Stimulated activated CD4-positive, alpha-beta T cell treated with anti-CD3 and anti-CD28 coated beads, TNF-alpha, amount 100 ng/mL, for 24 hours (primary cell): ENCODE measurements around the gene IGSF1.
"Not testable (repeated sequence)": the region's sequence is repeated elsewhere in the genome, so short reads cannot be mapped to it uniquely, and the experiment has no call there.

Experiments
- DNase-seq, 3 experiments: peaks; one replicate each; pipeline ENCODE4 v3.0.0-alpha.2; 2020; ENCODE audit warnings: low read depth in 3 of 3

Gene IGSF1

DNA sequence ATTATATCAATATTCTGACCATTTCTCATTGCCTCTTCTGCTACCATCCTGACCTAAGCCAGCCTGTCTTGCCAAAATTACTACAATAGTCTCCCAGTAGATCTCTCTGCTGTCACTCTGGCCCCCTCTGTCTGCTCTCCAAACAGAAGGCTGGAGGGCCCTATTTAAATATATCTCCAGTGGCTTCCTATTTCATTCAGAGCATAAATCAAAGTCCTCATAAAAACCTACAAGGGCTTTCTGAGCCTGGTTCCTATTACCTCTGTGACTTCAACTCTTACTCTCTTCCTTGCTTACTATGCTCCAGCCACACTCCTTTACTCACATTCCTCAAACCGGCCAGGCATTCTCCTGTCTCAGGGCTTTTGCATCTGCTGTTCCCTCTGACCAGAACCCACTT, 19.0 kb downstream of the IGSF1 start:
- DNase-seq, result no peak

DNA sequence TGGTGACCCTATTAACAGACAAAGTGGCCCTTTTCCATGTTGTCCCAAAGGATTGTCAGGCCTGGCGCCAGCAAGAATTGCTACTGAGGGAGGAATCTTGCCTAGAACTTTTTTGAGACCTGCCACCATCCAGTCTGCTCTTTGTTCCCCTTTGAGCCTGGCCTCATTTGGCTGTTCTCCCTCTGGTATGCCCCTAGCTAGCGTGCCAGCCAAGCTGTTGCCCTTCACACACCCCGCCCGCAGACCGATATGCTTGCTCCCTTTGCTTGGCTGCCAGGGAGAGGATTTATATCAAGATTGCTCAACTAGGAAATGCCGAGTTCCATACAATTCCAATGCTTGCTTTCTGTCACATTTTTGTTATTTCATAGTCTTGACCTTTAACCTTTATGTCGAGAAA, 24.4 kb downstream of the IGSF1 start:
- no peak for DNase-seq

DNA sequence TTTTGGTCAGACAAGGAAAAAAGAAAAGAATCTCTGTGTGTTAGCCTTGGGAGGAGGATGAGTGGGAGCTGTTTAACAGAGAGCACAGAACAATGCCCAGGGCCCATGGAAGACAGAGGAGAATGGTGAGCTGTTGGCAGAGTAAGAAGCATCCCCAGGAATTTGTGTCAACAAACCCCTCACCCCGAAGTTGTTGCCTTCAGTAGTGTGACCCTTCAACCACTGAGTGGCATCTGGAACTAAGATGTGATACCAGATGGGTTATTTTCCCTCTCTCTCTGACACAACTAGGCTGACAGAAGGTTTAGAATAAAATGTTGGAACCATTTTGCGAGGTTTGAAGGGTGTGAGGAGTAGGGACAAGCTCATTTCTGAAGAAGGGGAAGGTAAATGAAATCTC, 25.1 kb downstream of the IGSF1 start:
- no peak for DNase-seq

DNA sequence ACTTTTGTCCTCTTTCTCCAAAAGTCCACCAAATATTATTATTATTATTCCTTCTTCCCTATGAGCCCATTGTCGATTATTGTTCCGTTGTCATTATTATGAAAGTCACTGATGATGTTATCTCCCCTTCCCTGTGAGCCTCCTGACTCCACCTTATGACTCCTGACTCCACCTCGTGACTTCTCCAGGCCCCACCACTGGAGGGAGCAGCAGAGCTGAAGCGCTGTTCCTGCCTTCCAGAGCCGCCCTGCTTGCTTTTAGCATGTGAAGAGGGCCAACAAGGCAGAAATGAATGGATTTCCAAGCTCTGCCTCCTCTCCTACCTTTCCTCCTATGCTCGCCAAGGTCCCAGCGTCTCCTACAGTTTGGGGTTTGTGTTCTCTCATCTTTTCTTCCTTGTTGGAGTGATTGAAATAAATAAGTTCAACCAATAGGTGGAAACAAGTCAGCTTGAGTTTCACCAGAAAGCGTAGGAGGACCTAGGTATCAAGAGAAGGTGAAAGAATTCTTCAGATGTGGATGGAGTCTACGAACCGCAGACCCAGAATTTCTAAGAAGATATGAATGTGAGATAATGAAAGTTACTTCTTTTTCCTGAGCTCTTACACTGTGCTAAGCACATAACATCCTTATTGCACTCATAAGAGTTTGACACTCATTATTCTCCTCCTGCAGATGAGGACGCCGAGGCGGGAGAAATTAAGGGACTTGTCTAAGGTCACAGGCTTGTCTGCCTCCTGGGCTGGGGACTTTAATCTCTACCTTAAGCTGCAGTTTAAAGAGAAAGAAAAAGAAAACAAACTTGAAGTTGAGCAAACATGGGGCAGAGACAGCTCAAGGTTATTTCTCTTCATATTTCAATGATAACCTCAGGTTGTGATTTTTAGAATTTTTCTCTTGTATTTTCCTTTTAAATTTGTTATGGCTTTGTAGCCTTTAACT, 26.1 kb downstream of the IGSF1 start:
- peak in 1 of 3 experiments; percentile 6 for DNase-seq

DNA sequence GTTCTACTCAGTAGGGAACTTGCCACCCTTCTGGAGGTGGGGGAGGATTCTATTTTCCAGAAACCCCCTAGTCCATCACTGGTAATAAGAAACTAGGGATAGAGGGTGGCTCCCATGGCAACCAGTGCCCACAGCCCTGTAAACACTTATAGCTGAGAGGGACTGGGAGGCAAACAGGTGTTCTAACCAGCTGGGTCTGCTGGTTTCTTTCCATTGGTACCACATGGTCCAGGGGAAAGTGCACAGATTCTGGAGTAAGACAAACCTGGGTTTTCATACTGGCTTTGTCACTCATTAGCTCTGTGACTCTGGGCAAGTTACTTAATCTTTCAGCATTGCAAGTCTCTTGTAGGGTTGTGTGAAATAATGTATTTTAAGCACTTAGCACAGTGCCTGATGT, 26.9 kb downstream of the IGSF1 start:
- no peak for DNase-seq

DNA sequence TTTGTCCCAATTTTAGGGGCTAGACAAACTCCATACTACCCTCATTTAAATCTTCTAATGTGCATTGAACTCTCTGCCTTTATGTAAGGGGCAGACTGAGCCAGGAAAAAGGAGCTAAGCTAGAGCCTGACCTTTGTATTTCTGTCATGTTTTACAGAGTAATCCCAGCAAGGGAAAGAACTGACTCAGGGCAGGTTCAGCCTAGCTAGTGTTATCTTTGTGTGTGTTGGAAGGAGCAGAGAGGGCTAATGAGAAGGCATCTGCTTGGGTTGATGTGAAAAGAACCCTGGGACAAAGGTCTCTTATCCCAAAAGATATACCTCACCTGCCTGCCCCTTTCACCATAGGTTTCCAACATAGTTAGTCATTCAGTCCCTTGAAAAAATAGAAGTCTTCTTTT, 31.7 kb downstream of the IGSF1 start:
- DNase-seq, result no peak

DNA sequence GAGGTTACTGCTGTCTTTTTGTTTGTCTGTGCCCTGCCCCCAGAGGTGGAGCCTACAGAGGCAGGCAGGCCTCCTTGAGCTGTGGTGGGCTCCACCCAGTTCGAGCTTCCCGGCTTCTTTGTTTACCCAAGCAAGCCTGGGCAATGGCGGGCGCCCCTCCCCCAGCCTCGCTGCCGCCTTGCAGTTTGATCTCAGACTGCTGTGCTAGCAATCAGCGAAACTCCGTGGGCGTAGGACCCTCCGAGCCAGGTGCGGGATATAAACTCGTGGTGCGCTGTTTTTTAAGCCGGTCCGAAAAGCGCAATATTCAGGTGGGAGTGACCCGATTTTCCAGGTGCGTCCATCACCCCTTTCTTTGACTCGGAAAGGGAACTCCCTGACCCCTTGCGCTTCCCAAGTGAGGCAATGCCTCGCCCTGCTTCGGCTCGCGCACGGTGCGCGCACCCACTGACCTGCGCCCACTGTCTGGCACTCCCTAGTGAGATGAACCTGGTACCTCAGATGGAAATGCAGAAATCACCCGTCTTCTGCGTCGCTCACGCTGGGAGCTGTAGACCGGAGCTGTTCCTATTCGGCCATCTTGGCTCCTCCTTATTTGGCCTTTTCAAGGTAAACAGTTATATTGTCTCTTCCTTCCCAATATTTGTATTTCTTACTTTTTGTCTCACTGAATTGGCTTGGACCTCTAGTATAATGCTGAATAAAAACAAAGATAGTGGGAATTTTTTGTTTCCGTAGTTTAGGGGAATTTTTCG, 37.9 kb downstream of the IGSF1 start:
- DNase-seq, result not testable (repeated sequence)

DNA sequence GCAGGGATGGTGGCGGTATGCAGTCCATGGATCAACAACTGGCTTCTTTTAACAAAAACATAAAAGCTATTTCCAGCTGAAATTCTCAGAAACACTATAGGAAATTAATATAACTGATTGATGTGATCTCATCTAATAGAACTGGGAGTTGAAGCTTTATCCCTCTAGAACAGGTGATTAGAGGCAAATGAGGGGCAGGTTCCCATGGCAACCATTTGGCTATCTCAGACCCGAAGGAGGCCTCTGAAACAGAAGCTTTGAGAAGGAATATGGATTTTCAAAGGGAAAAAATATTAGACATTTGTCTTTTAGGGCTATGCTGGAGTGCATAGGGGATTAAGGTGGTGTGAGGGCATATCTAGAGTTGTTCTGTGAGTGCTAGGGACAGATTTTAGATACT, 50.0 kb downstream of the IGSF1 start:
- no peak for DNase-seq

DNA sequence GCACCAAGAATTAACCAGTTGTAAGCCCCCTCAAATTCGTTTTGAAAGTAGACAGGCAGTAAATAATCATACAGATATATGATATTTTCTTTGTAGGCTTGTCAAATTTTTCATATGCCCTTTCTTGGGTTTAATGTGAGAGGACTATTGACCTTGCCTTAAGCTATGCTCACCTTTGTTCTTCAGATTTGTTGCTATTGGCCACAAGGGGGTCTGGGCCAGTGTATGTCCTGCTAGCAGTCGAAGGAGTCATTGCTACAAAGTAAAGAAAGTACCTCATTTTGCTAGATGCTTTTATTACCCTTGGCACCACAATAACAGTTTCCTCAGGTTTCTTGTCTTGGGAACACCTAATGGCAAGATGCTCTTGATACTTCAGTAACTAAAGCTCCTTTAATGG, 51.7 kb downstream of the IGSF1 start:
- DNase-seq, result no peak

DNA sequence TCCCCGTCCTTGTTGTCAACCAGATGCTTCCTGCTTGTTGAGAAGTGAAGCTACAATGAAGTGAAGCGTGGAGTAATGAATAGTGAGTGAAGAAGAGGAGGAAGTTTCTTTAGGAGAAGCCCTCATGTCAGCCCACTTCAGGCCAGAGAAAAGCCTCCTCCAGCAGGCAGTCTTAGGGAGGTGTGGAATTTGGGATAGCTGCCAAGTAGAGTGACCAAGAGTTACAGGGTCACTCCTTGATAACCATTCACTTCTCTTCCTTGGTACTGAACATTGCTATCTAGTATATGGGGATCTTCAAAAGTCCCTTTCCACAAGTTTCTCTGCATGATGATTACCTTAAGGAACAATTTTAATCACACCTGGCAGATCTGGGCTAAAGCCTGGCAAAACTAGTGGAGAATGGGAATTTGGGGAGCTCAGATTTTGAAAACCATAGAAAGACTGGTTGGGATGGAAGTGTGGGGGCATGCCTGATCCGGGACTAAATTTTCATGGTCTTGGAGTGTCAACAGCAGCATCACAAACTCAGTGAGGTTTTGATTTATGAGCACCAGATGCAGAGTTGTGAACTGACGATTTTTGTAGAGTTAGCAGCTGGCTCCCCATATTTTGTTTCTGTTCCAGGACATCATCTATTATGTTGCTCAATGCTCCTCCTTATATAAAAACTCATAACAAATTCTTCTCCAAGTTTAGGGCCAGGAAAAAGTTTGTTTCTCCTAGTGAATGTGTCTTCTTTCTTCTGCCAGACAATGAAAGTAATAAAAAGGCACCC, 53.1 kb downstream of the IGSF1 start:
- DNase-seq, result no peak

DNA sequence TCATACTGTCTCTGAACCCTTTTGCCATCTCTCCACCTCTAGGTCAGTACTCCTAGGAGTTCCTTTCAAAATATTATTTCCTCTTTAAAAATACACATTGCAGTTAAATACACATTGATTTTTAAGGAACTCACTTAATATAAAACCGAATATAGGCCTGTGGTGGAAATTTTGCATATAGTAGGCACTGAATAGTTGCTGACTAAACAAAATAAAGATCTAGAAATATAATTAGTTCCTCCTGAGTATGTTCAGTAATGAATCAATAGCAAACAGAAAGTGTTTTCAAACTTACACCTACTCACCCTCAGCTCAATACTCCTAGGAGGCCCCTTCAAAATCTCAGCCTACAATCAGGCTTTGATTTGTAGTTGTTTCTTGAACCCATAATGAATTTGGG, 61.5 kb downstream of the IGSF1 start:
- DNase-seq, result no peak

DNA sequence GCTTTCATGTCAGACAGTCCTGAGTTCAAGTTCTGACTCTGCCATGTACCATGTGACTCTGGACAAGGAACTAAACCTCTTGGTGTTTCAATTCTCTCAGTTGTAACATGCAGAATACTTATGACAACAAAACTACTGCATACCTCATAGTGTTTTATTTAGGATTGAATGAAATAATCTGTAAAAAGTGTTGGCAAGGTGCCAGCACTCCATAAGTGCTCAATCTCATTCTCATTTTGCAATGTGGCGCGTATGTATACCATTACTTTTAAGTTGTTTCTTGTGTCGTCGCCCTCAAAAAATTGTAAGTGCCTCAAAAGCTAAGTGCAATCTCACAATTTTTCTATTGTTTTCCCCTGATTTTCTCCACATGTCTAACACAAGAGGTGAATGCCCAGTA, 62.5 kb downstream of the IGSF1 start:
- DNase-seq, result no peak

DNA sequence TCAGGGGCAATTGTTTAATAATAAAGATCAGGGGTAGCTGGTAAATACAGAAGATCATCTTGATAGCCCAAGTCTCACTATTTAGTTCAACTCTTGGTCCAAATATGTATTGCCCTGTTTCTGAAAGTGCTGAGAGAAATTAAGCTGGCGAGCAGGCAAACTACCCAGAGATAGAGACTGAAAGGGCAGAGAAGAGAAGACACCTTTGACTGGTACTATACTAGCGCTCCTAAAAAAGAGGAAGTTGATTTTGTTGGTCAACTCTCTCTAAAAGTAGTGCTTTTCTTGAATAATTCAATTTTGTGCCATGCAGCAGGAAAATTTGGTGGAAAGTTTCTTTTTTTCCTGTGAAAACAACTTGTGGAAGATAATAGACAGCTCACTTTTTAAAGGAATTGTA, 64.0 kb downstream of the IGSF1 start:
- no peak for DNase-seq
